ENCODE measurements around the gene B3GNT7.
"Not testable (repeated sequence)": the region's sequence is repeated elsewhere in the genome, so short reads cannot be mapped to it uniquely, and the experiment has no call there.

B3GNT7 gene

GRCh38 chr2:231404183-231404578, 8.7 kb downstream of the B3GNT7 start:
- DNase-seq: not testable (repeated sequence)

DNA sequence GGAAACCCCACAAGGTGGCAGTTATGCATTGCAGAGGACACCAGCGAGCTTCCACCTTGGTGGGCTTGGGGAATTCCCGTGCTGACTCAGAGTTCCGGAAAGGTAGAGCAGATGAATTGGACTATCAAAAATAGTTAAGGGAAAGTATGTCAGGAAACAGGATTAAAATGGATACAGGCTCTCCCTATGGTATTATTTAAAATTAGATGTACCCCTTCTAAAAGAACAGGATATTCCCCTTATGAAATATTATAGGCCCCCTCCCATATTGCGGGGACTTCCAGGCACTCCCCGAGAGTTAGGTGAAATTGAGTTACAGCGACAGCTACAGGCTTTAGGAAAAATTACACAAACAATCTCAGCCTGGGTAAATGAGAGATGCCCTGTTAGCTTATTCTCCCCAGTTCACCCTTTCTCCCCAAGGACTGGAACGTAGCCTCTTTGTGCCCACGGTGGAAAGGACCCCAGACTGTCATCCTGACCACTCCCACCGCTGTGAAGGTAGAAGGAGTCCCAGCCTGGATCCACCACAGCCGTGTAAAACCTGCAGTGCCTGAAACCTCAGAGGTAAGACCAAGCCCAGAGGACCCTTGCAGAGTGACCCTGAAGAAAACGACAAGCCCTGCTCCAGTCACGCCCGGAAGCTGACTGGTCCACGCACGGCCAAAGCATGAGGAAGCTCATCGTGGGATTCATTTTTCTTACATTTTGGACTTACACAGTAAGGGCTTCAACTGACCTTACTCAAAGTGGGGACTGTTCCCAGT, 10.3 kb downstream of the B3GNT7 start:
- DNase-seq: peak; percentile 17

DNA sequence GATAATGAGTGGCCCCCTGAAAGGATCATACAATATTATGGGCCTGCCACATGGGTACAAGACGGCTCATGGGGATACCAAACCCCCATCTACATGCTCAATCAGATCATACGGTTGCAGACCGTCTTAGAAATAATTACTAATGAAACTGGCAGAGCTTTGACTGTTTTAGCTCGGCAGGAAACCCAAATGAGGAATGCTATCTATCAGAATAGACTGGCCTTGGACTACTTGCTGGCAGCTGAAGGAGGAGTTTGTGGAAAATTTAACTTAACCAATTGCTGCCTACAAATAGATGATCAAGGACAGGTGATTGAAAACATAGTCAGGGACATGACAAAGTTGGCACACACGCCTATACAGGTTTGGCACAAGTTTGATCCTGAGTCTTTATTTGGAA, 12.2 kb downstream of the B3GNT7 start:
- DNase-seq: not testable (repeated sequence)

GRCh38 chr2:231408304-231408703, 12.8 kb downstream of the B3GNT7 start:
- not testable (repeated sequence) for DNase-seq

DNA sequence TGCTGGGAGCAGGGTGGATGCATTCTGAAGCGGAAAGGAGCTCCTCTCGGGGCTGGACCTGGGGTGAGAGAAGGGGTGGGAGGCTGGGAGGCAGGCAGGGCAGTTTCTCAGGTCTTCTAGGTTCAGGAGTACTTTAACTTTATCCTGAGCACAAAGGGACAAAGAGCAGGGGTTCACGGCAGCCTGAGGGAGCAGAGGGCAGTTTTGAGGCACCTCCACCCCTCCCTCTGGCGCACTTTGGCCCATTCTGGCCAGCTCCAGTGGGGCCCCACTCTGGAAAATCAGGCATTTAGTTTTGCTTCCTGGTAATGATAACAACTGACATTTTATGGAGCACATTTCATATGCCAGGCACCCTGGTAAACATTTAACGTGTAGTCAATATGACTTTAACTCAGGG, 14.3 kb downstream of the B3GNT7 start:
- DNase-seq: no peak

- DNase-seq: no peak
These were observed 14.9 kb downstream of the B3GNT7 start for GRCh38 chr2:231410293-231411004.

- no peak for DNase-seq
These were observed 15.7 kb downstream of the B3GNT7 start for GRCh38 chr2:231411237-231411636.

DNA sequence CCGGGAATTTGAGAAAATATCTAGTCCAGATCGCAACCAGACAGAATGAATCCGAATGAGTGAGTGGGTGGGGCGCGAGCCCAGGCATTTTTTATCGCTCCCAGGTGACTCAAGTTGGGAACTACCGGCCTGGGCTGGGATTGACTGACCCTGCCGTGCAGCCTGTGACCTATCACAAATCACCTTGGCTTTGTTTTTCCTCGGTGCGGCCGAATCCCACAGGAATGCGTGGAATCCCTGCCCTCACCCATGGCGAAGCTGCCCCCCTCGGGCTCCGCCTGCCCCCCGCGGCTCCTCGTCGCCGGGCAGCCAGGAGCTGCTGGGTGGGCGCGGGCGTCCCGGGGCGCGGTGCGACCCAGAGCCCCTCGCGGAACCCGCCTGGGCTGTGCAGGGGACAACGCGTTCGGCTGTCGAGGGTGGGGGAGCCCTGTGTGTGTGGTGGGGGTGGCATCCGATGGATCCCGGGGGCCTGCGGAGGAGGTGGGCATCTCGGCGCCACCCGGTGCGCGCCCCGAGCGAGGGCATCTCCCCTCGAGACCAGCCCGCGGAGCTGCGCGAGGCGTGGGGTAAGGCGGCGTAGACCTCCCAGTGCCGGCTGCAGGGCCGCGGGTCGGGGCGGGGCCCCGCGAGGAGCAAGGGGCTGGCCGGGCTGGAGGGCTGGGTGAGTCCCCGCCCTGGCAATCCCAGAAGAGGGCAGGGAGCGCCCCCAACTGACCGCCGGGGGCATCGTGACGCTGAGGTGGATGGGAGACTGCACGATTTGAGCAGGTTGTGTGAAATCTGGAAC, 16.5 kb downstream of the B3GNT7 start:
- DNase-seq: peak; percentile 76

DNA sequence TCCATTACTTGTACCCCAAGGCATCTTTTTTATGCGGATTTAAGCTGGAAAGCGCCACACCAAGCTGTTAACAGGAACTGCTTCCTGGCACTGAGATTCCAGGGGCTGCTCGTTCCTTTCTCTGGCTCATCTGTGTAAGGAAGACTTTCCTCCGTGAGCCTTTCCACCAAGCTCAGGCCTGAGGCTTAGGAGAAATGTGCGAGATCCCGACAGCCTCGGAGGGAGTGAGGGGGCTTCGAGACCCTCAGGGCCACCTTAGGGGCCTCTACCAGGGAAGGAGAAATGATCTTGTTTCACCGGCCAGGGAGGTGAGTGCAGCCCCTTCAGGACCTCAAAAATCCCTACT, 17.1 kb downstream of the B3GNT7 start:
- DNase-seq: no peak

GRCh38 chr2:231413456-231413855, 17.9 kb downstream of the B3GNT7 start:
- no peak for DNase-seq

- DNase-seq: no peak
These were observed 18.5 kb downstream of the B3GNT7 start for GRCh38 chr2:231413921-231414476.

- DNase-seq: no peak
These were observed 19.5 kb downstream of the B3GNT7 start for GRCh38 chr2:231415029-231415428.

GRCh38 chr2:231418820-231419640, 23.5 kb downstream of the B3GNT7 start:
- no peak for DNase-seq

DNA sequence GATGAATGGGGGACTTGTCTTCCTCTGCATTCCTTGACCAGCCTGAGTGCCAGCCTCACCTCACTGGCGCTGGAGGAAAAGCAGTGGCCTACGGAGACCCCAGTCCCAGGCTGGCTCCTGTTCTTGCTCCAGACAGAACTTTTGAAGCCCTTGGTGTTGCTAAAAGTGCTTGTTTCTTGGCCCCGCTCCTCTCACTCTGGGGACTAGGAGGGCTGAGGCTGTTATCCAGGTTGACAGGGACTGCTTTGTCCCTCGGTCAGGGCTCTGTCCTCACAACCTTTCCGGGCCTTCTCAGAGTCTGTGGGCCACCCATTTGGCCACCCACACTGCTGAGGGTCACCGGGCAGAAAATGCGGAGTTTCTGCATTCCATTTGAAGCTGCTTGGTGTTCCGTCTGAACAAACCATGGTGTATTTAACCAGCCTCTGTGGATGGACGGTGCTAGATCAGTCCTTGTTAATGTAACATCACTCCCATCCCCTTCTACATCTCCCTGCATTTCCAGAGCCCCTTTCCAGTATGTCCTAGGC, 25.6 kb downstream of the B3GNT7 start:
- no peak for DNase-seq

DNA sequence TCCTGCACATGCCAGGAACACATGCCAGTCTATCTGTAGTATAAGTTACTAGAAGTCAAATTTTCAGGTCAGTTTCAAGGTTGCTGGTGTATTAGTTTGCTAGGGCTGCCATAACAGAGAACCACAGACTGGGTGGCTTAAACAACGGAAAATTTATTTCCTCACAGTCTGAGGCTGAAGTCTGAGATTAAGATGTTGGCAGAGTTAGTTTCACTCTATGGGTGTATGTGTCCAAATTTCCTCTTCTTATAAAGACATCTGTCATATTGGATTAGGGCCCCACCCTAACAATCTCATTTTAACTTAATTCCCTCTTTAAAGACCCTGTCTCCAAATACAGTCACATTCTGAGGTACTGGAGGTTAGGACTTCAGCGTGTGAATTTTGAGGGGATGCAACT, 26.5 kb downstream of the B3GNT7 start:
- no peak for DNase-seq

- DNase-seq: no peak
These were observed 27.7 kb downstream of the B3GNT7 start for GRCh38 chr2:231423176-231423575.

DNA sequence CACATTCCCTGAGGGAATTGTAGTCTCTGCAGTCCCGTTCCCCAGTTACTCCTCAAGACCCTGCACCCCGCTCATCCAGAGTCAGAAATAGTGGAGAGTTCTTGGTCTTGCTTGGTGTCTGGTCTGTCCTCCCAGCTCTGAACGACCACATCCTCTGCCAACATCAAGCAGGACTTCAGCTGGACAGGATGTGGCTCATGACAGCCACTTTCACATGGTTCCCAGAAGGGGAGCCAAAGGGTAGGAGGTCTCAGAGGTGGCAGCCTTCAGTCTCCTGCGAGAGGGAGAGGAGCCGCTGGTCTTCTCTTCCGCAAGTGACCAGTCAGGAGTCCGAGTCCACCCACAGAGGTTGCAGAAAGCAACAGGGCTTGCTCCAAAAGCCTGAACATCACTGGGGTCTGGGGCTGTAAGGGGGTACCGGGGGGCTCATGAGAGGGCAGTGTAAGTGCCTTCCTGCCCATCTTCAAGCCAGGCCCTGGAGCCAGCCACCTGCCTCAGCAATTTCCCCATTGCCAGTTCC, 29.8 kb downstream of the B3GNT7 start:
- DNase-seq: no peak

- peak; percentile 55 for DNase-seq
These were observed 30.5 kb downstream of the B3GNT7 start for GRCh38 chr2:231425811-231426703.

- no peak for DNase-seq
These were observed 31.6 kb downstream of the B3GNT7 start for GRCh38 chr2:231427116-231427515.

GRCh38 chr2:231429152-231429551, 33.6 kb downstream of the B3GNT7 start:
- DNase-seq: no peak

DNA sequence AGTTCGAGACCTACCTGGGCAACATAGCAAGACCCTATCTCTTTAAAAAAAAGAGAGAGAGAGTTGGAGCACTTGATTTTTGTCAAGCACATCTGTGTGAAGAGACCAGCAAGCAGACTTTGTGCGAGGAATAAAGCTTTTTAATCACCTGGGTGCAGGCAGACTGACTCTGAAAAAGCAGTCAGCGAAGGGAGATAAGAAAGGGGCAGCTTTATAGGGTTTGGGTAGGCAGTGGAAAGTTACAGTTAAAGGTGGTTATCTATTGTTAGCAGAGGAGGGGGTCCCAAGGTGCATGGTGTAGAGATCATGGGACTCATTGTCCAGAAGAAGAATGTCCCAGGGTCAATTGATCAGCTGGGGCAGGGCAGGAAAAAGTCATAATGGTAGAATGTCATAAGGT, 34.4 kb downstream of the B3GNT7 start:
- no peak for DNase-seq
